ENCODE data around the gene KSR1. TPM values are rescaled to one million over a fixed set of nuclear protein-coding genes. Genes with fewer than 3 reads are reported as not detected.

KSR1 gene
- total and polyA plus RNA-seq, 2 of the 4 experiments (the other 2 are of a cell fraction): 12.5 to 21.9 TPM

- Histone ChIP-seq H3K23ac (ENCODE audit: low read depth, low read length) (no peak overlapping the region), H3K36me3 (ENCODE audit: control insufficient read depth, insufficient read depth, low read length) (peaks cover 27% of the 10 kb centered on the region), H2BK120ac (ENCODE audit: low read depth, low read length) (no peak overlapping the region), H2AFZ (replicated peaks; ENCODE audit: low read length, poor library complexity) (no peak overlapping the region), H3K56ac (ENCODE audit: extremely low read depth, insufficient read depth, low read length) (no peak overlapping the region), H2AK5ac (ENCODE audit: low read depth, low read length) (no peak overlapping the region), H3K27me3 (ENCODE audit: control insufficient read depth, insufficient read depth, low read length) (no peaks in the 10 kb centered on the region), H4K8ac (ENCODE audit: low read depth in 2 of 2, low read length in 2 of 2) (no peak overlapping the region), H2BK20ac (ENCODE audit: low read depth, low read length) (no peak overlapping the region), H3K9me3 (ENCODE audit: control insufficient read depth, insufficient read depth, low read length) (no peaks in the 10 kb centered on the region), H3K18ac (ENCODE audit: low read depth, low read length) (peak overlapping the region; percentile 1; the same call in 1 of the 2 replicates), H3K14ac (replicated peaks; ENCODE audit: low read depth, low read length) (0 out of 2 replicates have a peak overlapping the region, but pooled peaks have one; percentile 24), H2BK15ac (ENCODE audit: low read depth, low read length) (0 out of 3 replicates have a peak overlapping the region, but pooled peaks have one; percentile 1), H4K5ac (ENCODE audit: low read depth, low read length) (peak overlapping the region; percentile 21; the same call in 1 of the 2 replicates), H3K4me1 (ENCODE audit: control insufficient read depth, insufficient read depth, low read length) (peaks cover 42% of the 10 kb centered on the region), H3K79me1 (ENCODE audit: low read depth in 1 of 2, low read length in 2 of 2) (peaks cover 34 to 78% of the 10 kb centered on the region in 2 experiments), H4K20me1 (ENCODE audit: insufficient read depth, low read length) (no peaks in the 10 kb centered on the region; the same call in none of the 2 replicates), H3K9ac (ENCODE audit: low read depth, low read length) (no peak overlapping the region), H2BK5ac (ENCODE audit: low read depth, low read length, poor library complexity, severe bottlenecking) (peak overlapping the region; percentile 14), H2AK9ac (replicated peaks; ENCODE audit: low read depth, low read length, poor library complexity) (no peak overlapping the region), H3K4me3 (ENCODE audit: insufficient read depth, low read depth, low read length) (no peak overlapping the region), H4K91ac (ENCODE audit: insufficient read depth, low read depth, low read length) (0 out of 2 replicates have a peak overlapping the region, but pooled peaks have one; percentile 21), H3K9me1 (ENCODE audit: insufficient read depth, low read length) (peaks cover 36% of the 10 kb centered on the region), H3K27ac (ENCODE audit: insufficient read depth, low read length) (no peak overlapping the region), H3K4ac (ENCODE audit: low read depth, low read length) (peak overlapping the region; percentile 99), H3K4me2 (ENCODE audit: low read depth, low read length) (no peak overlapping the region)
- in situ Hi-C loops (cut with MboI; ENCODE audit: low sequenced_read_pairs) (loop anchor here (10.0 kb wide), 1 partner anchor 55 kb away; the partner anchor contains the start of gene LGALS9), intact Hi-C loops (cut with micrococcal nuclease) (loop anchor here (5.0 kb wide), 1 partner anchor 122 kb away; the partner anchor contains the start of gene KSR1), dilution Hi-C loops (cut with HindIII; ENCODE audit: low sequenced_read_pairs, unreplicated experiment) (no loop called here)
- TF ChIP-seq SMC3 (IDR thresholded peaks at IDR 0.05; ENCODE audit: low read depth, low read length): no peak
- no peak for TF ChIP-seq RFX5 (IDR thresholded peaks at IDR 0.05; ENCODE audit: low read depth, low read length)
- TF ChIP-seq FOS (IDR thresholded peaks at IDR 0.05; ENCODE audit: low read depth, low read length): no peak
- no peak for TF ChIP-seq CHD1 (IDR thresholded peaks at IDR 0.05; ENCODE audit: low read depth, low read length)
- TF ChIP-seq RCOR1 (IDR thresholded peaks at IDR 0.05; ENCODE audit: insufficient replicate concordance, low read length): no peak
- TF ChIP-seq MAZ (IDR thresholded peaks at IDR 0.05; ENCODE audit: borderline replicate concordance, low read depth, low read length): no peak
- TF ChIP-seq NFE2L2 (IDR thresholded peaks at IDR 0.05; ENCODE audit: low read depth, low read length): no peak
- TF ChIP-seq USF2 (IDR thresholded peaks at IDR 0.05; ENCODE audit: low read depth, low read length): no peak
- TF ChIP-seq MAFK (IDR thresholded peaks at IDR 0.05; ENCODE audit: low read depth, low read length): no peak
- TF ChIP-seq ELK1 (IDR thresholded peaks at IDR 0.05; ENCODE audit: borderline replicate concordance, low read depth, low read length): no peak
- TF ChIP-seq MXI1 (IDR thresholded peaks at IDR 0.05; ENCODE audit: borderline replicate concordance, low read depth, low read length): no peak
- no peak for TF ChIP-seq RAD21 (IDR thresholded peaks at IDR 0.05; ENCODE audit: low read length)
- no peak for TF ChIP-seq POLR2A (IDR thresholded peaks at IDR 0.05; ENCODE audit: low read depth, low read length)
- TF ChIP-seq, protein P1, sequence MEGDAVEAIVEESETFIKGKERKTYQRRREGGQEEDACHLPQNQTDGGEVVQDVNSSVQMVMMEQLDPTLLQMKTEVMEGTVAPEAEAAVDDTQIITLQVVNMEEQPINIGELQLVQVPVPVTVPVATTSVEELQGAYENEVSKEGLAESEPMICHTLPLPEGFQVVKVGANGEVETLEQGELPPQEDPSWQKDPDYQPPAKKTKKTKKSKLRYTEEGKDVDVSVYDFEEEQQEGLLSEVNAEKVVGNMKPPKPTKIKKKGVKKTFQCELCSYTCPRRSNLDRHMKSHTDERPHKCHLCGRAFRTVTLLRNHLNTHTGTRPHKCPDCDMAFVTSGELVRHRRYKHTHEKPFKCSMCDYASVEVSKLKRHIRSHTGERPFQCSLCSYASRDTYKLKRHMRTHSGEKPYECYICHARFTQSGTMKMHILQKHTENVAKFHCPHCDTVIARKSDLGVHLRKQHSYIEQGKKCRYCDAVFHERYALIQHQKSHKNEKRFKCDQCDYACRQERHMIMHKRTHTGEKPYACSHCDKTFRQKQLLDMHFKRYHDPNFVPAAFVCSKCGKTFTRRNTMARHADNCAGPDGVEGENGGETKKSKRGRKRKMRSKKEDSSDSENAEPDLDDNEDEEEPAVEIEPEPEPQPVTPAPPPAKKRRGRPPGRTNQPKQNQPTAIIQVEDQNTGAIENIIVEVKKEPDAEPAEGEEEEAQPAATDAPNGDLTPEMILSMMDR (conservative IDR thresholded peaks at IDR 0.05; ENCODE audit: low read depth, low read length): no peak
- no peak for TF ChIP-seq BHLHE40 (IDR thresholded peaks at IDR 0.05; ENCODE audit: low read depth, low read length)
- no peak for TF ChIP-seq CEBPB (IDR thresholded peaks at IDR 0.05; ENCODE audit: low read depth, low read length)
- no peak for ATAC-seq (ENCODE audit: low read depth)
- CTCF ChIA-PET: interaction anchor here (2.8 kb wide), 1 partner anchor 20 kb away, joined by 10 read pairs; no protein-coding TSS in a partner anchor
- no CpG with 5 or more reads among the region's 3 CpGs for WGBS, 2 experiments (ENCODE audit: extremely low coverage in 2 of 2, insufficient read length in 1 of 2)
- no peak for DNase-seq
- BruUV-seq (replicated peaks): no TSS peak
- POLR2A ChIA-PET (ENCODE audit: unreplicated experiment): no interaction called here
These were observed 123.1 kb downstream of the KSR1 start for GRCh38 chr17:27579304-27579703.
